WTC11 (cell line): ENCODE results near the gene CPLX3.

Experiments
- EMX1 ChIP-seq: fragments of 250-450 bp; sonication (Bioruptor Pico); IDR thresholded peaks from 2 replicates; pipeline ENCODE4 v1.8.0; 2021; ENCODE audit warnings: mild to moderate bottlenecking
- GABPB1 ChIP-seq: sonication (generic); formaldehyde crosslinking; IDR thresholded peaks from 2 replicates; pipeline ENCODE4 v1.8.1; 2023; ENCODE audit warnings: mild to moderate bottlenecking, missing genetic modification reagents
- SP1 ChIP-seq: sonication (generic); formaldehyde crosslinking; conservative IDR thresholded peaks from 2 replicates; pipeline ENCODE4 v1.8.1; 2022; ENCODE audit warnings: missing genetic modification reagents
- TCF7 ChIP-seq: sonication (generic); formaldehyde crosslinking; IDR thresholded peaks from 2 replicates; pipeline ENCODE4 v1.8.0; 2022; ENCODE audit warnings: mild to moderate bottlenecking, low read depth, missing genetic modification reagents, moderate library complexity
- TP53 ChIP-seq: sonication (generic); formaldehyde crosslinking; IDR thresholded peaks from 2 replicates; pipeline ENCODE4 v1.8.1; 2023; ENCODE audit warnings: mild to moderate bottlenecking, missing genetic modification reagents
- ZNF138 ChIP-seq: sonication (generic); formaldehyde crosslinking; conservative IDR thresholded peaks from 2 replicates; pipeline ENCODE4 v1.8.1; 2022; ENCODE audit warnings: mild to moderate bottlenecking, moderate library complexity, missing genetic modification reagents
- ZNF416 ChIP-seq: fragments of 250-450 bp; sonication (Bioruptor Pico); IDR thresholded peaks from 2 replicates; pipeline ENCODE4 v1.9.0; 2021; ENCODE audit warnings: mild to moderate bottlenecking, inconsistent platforms
- TF ChIP-seq, protein P1 (sequence below): fragments of 200-600 bp; IDR thresholded peaks from 2 replicates; pipeline ENCODE4 v1.8.0; 2022; ENCODE audit warnings: antibody characterized with exemption
- TF ChIP-seq, protein P2 (sequence below): sonication (generic); formaldehyde crosslinking; IDR thresholded peaks from 2 replicates; pipeline ENCODE4 v1.8.1; 2022; ENCODE audit warnings: low read depth, missing genetic modification reagents, borderline replicate concordance
- TF ChIP-seq, protein P3 (sequence below): sonication (generic); formaldehyde crosslinking; IDR thresholded peaks from 2 replicates; pipeline ENCODE4 v1.8.0; 2022; ENCODE audit warnings: missing genetic modification reagents
- TF ChIP-seq, protein P4 (sequence below): fragments of 250-450 bp; sonication (Bioruptor Pico); IDR thresholded peaks from 2 replicates; pipeline ENCODE4 v1.9.0; 2021; ENCODE audit warnings: mild to moderate bottlenecking

DNA sequence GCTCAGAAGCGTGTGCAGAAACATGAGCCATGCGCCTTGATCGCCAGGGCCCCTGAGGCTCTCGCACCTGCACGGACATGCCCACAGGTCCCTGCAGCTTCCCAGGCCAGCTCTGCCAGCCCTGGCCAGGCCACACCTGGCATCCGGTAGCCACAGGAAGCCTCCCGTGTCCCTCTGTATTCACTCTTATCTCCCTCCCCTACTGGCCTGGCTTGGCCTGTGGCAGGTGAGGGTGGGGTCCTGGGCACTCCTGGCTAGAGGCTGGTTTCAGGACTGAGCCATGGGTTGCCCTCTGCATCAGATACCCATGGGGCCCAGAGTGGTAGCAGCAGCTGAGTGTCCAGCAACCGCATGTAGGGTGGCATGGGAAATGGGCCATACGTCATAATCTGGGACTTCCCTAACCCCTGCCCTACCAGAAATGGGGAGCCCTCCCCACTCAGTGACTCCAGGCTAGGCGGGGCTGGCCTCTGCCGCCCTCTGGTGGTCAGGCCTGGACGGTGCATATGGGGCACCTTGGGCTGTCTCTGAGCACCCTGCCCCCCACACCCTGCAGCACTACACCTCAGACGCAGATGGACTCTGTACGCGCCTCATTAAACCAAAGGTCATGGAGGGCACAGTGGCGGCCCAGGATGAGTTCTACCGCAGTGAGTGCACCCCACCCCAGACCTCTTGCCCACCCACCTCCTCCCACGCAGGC is 26.4 kb upstream of the CPLX3 start:
- TF ChIP-seq, protein P1, sequence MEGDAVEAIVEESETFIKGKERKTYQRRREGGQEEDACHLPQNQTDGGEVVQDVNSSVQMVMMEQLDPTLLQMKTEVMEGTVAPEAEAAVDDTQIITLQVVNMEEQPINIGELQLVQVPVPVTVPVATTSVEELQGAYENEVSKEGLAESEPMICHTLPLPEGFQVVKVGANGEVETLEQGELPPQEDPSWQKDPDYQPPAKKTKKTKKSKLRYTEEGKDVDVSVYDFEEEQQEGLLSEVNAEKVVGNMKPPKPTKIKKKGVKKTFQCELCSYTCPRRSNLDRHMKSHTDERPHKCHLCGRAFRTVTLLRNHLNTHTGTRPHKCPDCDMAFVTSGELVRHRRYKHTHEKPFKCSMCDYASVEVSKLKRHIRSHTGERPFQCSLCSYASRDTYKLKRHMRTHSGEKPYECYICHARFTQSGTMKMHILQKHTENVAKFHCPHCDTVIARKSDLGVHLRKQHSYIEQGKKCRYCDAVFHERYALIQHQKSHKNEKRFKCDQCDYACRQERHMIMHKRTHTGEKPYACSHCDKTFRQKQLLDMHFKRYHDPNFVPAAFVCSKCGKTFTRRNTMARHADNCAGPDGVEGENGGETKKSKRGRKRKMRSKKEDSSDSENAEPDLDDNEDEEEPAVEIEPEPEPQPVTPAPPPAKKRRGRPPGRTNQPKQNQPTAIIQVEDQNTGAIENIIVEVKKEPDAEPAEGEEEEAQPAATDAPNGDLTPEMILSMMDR: peak; percentile 98
- TF ChIP-seq ZNF416 (no peak), SP1 (CRISPR knock-in tag) (no peak), GABPB1 (no peak), EMX1 (CRISPR knock-in tag) (no peak), ZNF138 (no peak), TCF7 (CRISPR knock-in tag) (no peak), TP53 (CRISPR knock-in tag) (no peak)
- TF ChIP-seq, protein P2, sequence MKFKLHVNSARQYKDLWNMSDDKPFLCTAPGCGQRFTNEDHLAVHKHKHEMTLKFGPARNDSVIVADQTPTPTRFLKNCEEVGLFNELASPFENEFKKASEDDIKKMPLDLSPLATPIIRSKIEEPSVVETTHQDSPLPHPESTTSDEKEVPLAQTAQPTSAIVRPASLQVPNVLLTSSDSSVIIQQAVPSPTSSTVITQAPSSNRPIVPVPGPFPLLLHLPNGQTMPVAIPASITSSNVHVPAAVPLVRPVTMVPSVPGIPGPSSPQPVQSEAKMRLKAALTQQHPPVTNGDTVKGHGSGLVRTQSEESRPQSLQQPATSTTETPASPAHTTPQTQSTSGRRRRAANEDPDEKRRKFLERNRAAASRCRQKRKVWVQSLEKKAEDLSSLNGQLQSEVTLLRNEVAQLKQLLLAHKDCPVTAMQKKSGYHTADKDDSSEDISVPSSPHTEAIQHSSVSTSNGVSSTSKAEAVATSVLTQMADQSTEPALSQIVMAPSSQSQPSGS: no peak
- TF ChIP-seq, protein P3, sequence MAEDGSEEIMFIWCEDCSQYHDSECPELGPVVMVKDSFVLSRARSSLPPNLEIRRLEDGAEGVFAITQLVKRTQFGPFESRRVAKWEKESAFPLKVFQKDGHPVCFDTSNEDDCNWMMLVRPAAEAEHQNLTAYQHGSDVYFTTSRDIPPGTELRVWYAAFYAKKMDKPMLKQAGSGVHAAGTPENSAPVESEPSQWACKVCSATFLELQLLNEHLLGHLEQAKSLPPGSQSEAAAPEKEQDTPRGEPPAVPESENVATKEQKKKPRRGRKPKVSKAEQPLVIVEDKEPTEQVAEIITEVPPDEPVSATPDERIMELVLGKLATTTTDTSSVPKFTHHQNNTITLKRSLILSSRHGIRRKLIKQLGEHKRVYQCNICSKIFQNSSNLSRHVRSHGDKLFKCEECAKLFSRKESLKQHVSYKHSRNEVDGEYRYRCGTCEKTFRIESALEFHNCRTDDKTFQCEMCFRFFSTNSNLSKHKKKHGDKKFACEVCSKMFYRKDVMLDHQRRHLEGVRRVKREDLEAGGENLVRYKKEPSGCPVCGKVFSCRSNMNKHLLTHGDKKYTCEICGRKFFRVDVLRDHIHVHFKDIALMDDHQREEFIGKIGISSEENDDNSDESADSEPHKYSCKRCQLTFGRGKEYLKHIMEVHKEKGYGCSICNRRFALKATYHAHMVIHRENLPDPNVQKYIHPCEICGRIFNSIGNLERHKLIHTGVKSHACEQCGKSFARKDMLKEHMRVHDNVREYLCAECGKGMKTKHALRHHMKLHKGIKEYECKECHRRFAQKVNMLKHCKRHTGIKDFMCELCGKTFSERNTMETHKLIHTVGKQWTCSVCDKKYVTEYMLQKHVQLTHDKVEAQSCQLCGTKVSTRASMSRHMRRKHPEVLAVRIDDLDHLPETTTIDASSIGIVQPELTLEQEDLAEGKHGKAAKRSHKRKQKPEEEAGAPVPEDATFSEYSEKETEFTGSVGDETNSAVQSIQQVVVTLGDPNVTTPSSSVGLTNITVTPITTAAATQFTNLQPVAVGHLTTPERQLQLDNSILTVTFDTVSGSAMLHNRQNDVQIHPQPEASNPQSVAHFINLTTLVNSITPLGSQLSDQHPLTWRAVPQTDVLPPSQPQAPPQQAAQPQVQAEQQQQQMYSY (CRISPR knock-in tag): no peak
- TF ChIP-seq, protein P4, sequence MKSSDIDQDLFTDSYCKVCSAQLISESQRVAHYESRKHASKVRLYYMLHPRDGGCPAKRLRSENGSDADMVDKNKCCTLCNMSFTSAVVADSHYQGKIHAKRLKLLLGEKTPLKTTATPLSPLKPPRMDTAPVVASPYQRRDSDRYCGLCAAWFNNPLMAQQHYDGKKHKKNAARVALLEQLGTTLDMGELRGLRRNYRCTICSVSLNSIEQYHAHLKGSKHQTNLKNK: no peak
